ENCODE results near the gene IST1.

Gene IST1

GRCh38 chr16:71954699-71955195, 59.4 kb downstream of the IST1 start:
- no peaks in the 10 kb centered on the region for H3K9me3 ChIP-seq

GRCh38 chr16:71956486-71956885, 61.2 kb downstream of the IST1 start:
- TF ChIP-seq CTCF (IDR thresholded peaks at IDR 0.05): no peak
- Histone ChIP-seq H3K4me3 (ENCODE audit: low read depth in 1 of 2, low read length in 1 of 2) (no peak overlapping the region), H3K36me3 (no peaks in the 10 kb centered on the region), H3K27ac (peak overlapping the region; percentile 16), H3K27me3 (no peaks in the 10 kb centered on the region), H3K4me1 (ENCODE audit: control insufficient read depth in 1 of 2, insufficient read depth in 1 of 2, low read depth in 1 of 2, low read length in 1 of 2) (peaks cover 16 to 23% of the 10 kb centered on the region in 2 experiments), H3K9me3 (no peaks in the 10 kb centered on the region)

More at GRCh38 chr16:71954699-71955195, 59.4 kb downstream of the IST1 start:
- H3K27me3 ChIP-seq: no peaks in the 10 kb centered on the region
- peaks cover 16 to 23% of the 10 kb centered on the region in 2 experiments for H3K4me1 ChIP-seq (ENCODE audit: control insufficient read depth in 1 of 2, insufficient read depth in 1 of 2, low read depth in 1 of 2, low read length in 1 of 2)
- H3K36me3 ChIP-seq: no peaks in the 10 kb centered on the region
- no peak overlapping the region for H3K27ac ChIP-seq
- TF ChIP-seq CTCF (IDR thresholded peaks at IDR 0.05): no peak
- H3K4me3 ChIP-seq (ENCODE audit: low read depth in 1 of 2, low read length in 1 of 2): no peak overlapping the region

- no peak overlapping the region for H3K4me3 ChIP-seq (ENCODE audit: low read depth in 1 of 2, low read length in 1 of 2)
- H3K4me1 ChIP-seq (ENCODE audit: control insufficient read depth in 1 of 2, insufficient read depth in 1 of 2, low read depth in 1 of 2, low read length in 1 of 2): peaks cover 10 to 12% of the 10 kb centered on the region in 2 experiments
- TF ChIP-seq CTCF (IDR thresholded peaks at IDR 0.05): peak; percentile 65
- no peak overlapping the region for H3K27ac ChIP-seq
- H3K27me3 ChIP-seq: no peaks in the 10 kb centered on the region
- no peaks in the 10 kb centered on the region for H3K9me3 ChIP-seq
- H3K36me3 ChIP-seq: no peaks in the 10 kb centered on the region
Measured at GRCh38 chr16:71961066-71962039, 66.0 kb downstream of the IST1 start.

- Histone ChIP-seq H3K4me3 (ENCODE audit: low read depth in 1 of 2, low read length in 1 of 2) (no peak overlapping the region), H3K27me3 (no peaks in the 10 kb centered on the region), H3K9me3 (no peaks in the 10 kb centered on the region), H3K27ac (no peak overlapping the region), H3K4me1 (ENCODE audit: control insufficient read depth in 1 of 2, insufficient read depth in 1 of 2, low read depth in 1 of 2, low read length in 1 of 2) (peaks cover 5 to 6% of the 10 kb centered on the region in 2 experiments), H3K36me3 (no peaks in the 10 kb centered on the region)
- no peak for TF ChIP-seq CTCF (IDR thresholded peaks at IDR 0.05)
Measured at GRCh38 chr16:71963125-71963875, 68.0 kb downstream of the IST1 start.

GRCh38 chr16:71965223-71965622, 69.9 kb downstream of the IST1 start:
- no peaks in the 10 kb centered on the region for H3K9me3 ChIP-seq
- peaks cover 5 to 6% of the 10 kb centered on the region in 2 experiments for H3K4me1 ChIP-seq (ENCODE audit: control insufficient read depth in 1 of 2, insufficient read depth in 1 of 2, low read depth in 1 of 2, low read length in 1 of 2)
- H3K36me3 ChIP-seq: no peaks in the 10 kb centered on the region
- TF ChIP-seq CTCF (IDR thresholded peaks at IDR 0.05): no peak
- no peaks in the 10 kb centered on the region for H3K27me3 ChIP-seq
- no peak overlapping the region for H3K4me3 ChIP-seq (ENCODE audit: low read depth in 1 of 2, low read length in 1 of 2)
- H3K27ac ChIP-seq: no peak overlapping the region

Data from neutrophil (primary cell).